A549 (cell line): Measurements from ENCODE around the gene BCL2L1. TPM values are rescaled to one million over a fixed set of nuclear protein-coding genes. Genes with fewer than 3 reads are reported as not detected.

Experiments used
- ATAC-seq, 2 experiments: fragments of 200-7000 bp in 1 of 2; fragments of >200 bp in 1 of 2; cut with Nextera tagmentation in 1 of 2; cut with Tn5 transposase in 1 of 2; 3 replicates each; pipeline versions ENCODE4 v1.8.0 to v1.9.1; 2018 to 2020; ENCODE audit warnings: mild to moderate bottlenecking in 1 of 2, moderate library complexity in 1 of 2
- CTCF ChIA-PET: fragments of 300-600 bp; sonication (Branson Sonifier 250); formaldehyde crosslinking; extraction: SDS; loops from one replicate; lab custom pipeline; 2021; ENCODE audit warnings: antibody characterized with exemption, inconsistent platforms; lab: Yijun Ruan, JAX
- POLR2A ChIA-PET: fragments of 350-600 bp; formaldehyde crosslinking; extraction: SDS; loops from one replicate; lab custom pipeline; 2021; ENCODE audit warnings: antibody characterized with exemption, inconsistent platforms; lab: Yijun Ruan, JAX
- DNase-seq, 2 experiments: peaks; one replicate each; pipeline versions ENCODE4 v3.0.0 to v3.0.0-alpha.2; 2011 to 2016; ENCODE audit warnings: low read depth in 1 of 2, low spot score in 1 of 2
- FAIRE-seq: peaks from 2 replicates; lab custom pipeline; 2011; peaks lifted over from hg19 to GRCh38; lab: Jason Lieb, UNC
- H3K27ac ChIP-seq, 2 experiments: fragments of >200 bp; sonication (Bioruptor Twin); formaldehyde crosslinking; 3 replicates each; pipeline ENCODE4 v1.5.1; 2016 to 2017
- H3K4me1 ChIP-seq: fragments of >200 bp; sonication (Bioruptor Twin); formaldehyde crosslinking; 3 replicates; pipeline ENCODE4 v1.6.1; 2016
- H3K4me2 ChIP-seq: fragments of >200 bp; sonication (Bioruptor Twin); formaldehyde crosslinking; 3 replicates; pipeline ENCODE4 v1.6.1; 2016
- H3K4me3 ChIP-seq: fragments of >200 bp; sonication (Bioruptor Twin); formaldehyde crosslinking; 3 replicates; pipeline ENCODE4 v1.5.1; 2016
- H3K9me3 ChIP-seq: fragments of >200 bp; sonication (Bioruptor Twin); formaldehyde crosslinking; 3 replicates; pipeline ENCODE4 v1.6.1; 2016
- BHLHE40 ChIP-seq: IDR thresholded peaks from 2 replicates; pipeline ENCODE4 v1.6.1; 2012; ENCODE audit warnings: low read depth, low read length, inconsistent platforms
- CEBPB ChIP-seq, 2 experiments: fragments of >200 bp in 1 of 2; sonication (Bioruptor Twin) in 1 of 2; formaldehyde crosslinking in 1 of 2; IDR thresholded peaks; 2 replicates each; pipeline ENCODE4 v1.6.1; 2012 to 2016
- CHD4 ChIP-seq: fragments of 200-600 bp; sonication (generic); IDR thresholded peaks from 2 replicates; pipeline ENCODE4 v1.6.1; 2016; ENCODE audit warnings: antibody characterized with exemption, mild to moderate bottlenecking, borderline replicate concordance
- EHF ChIP-seq: fragments of 250-450 bp; sonication (Bioruptor Pico); IDR thresholded peaks from 2 replicates; pipeline ENCODE4 v1.5.0; 2020; ENCODE audit warnings: mild to moderate bottlenecking
- ESRRA ChIP-seq: fragments of 150-350 bp; IDR thresholded peaks from 2 replicates; pipeline ENCODE4 v1.6.1; 2014; ENCODE audit warnings: mild to moderate bottlenecking, low read length, borderline replicate concordance
- FOXS1 ChIP-seq: fragments of 250-450 bp; sonication (Bioruptor Pico); IDR thresholded peaks from 2 replicates; pipeline ENCODE4 v1.5.0; 2020; ENCODE audit warnings: mild to moderate bottlenecking, moderate library complexity
- GATA3 ChIP-seq: IDR thresholded peaks from 2 replicates; pipeline ENCODE4 v1.6.1; 2012; ENCODE audit warnings: borderline replicate concordance
- HES2 ChIP-seq: fragments of >200 bp; sonication (Bioruptor Twin); formaldehyde crosslinking; IDR thresholded peaks from 2 replicates; pipeline ENCODE4 v1.6.1; 2016
- HOXB13 ChIP-seq: fragments of 250-450 bp; sonication (Bioruptor Pico); IDR thresholded peaks from 2 replicates; pipeline ENCODE4 v1.5.0; 2020; ENCODE audit warnings: low read depth, mild to moderate bottlenecking, moderate library complexity
- KDM1A ChIP-seq: fragments of 200-600 bp; sonication (generic); IDR thresholded peaks from 2 replicates; pipeline ENCODE4 v1.6.1; 2016; ENCODE audit warnings: low read depth, mild to moderate bottlenecking
- KDM5A ChIP-seq: fragments of 200-600 bp; sonication (generic); IDR thresholded peaks from 2 replicates; pipeline ENCODE4 v1.6.1; 2016; ENCODE audit warnings: antibody characterized with exemption, mild to moderate bottlenecking
- MAFK ChIP-seq: fragments of 450-650 bp; IDR thresholded peaks from 2 replicates; pipeline ENCODE4 v1.6.1; 2014; ENCODE audit not compliant: partially characterized antibody
- NPAS2 ChIP-seq: fragments of 250-450 bp; sonication (Bioruptor Pico); IDR thresholded peaks from 2 replicates; pipeline ENCODE4 v1.8.0; 2022; ENCODE audit warnings: mild to moderate bottlenecking, moderate library complexity, borderline replicate concordance
- NR3C1 ChIP-seq: fragments of >200 bp; sonication (Bioruptor Twin); formaldehyde crosslinking; IDR thresholded peaks from 3 replicates; pipeline ENCODE4 v1.6.1; 2017
- PHF8 ChIP-seq: fragments of 200-600 bp; sonication (generic); IDR thresholded peaks from 2 replicates; pipeline ENCODE4 v1.6.1; 2016; ENCODE audit warnings: low read depth, mild to moderate bottlenecking, antibody characterized with exemption, moderate library complexity, borderline replicate concordance
- RAD21 ChIP-seq, 2 experiments: fragments of >200 bp in 1 of 2; sonication (Bioruptor Twin) in 1 of 2; formaldehyde crosslinking in 1 of 2; IDR thresholded peaks in 1 of 2; conservative IDR thresholded peaks in 1 of 2; 2 replicates in 1 of 2; 3 replicates in 1 of 2; pipeline ENCODE4 v1.6.1; 2012 to 2018; ENCODE audit warnings: inconsistent platforms in 1 of 2
- RARB ChIP-seq: fragments of 250-450 bp; sonication (Bioruptor Pico); IDR thresholded peaks from 2 replicates; pipeline ENCODE4 v1.8.0; 2021; ENCODE audit warnings: mild to moderate bottlenecking, moderate library complexity
- RFX5 ChIP-seq: fragments of 450-650 bp; IDR thresholded peaks from 2 replicates; pipeline ENCODE4 v1.7.1; 2014; ENCODE audit warnings: antibody characterized with exemption, mild to moderate bottlenecking, moderate library complexity
- SMC3 ChIP-seq: fragments of >200 bp; sonication (Bioruptor Twin); formaldehyde crosslinking; IDR thresholded peaks from 3 replicates; pipeline ENCODE4 v1.6.1; 2018; ENCODE audit warnings: inconsistent platforms
- TFCP2L1 ChIP-seq: fragments of 250-450 bp; sonication (Bioruptor Pico); IDR thresholded peaks from 2 replicates; pipeline ENCODE4 v1.5.0; 2021; ENCODE audit warnings: mild to moderate bottlenecking
- ZNF302 ChIP-seq: fragments of 250-450 bp; sonication (Bioruptor Pico); IDR thresholded peaks from 2 replicates; pipeline ENCODE4 v1.9.0; 2021; ENCODE audit warnings: inconsistent platforms, mild to moderate bottlenecking, moderate library complexity
- WGBS: methylation state at CpG from one replicate; pipeline ENCODE4 v1.1.6; 2017; ENCODE audit errors: missing lambda C conversion rate; 5-methylcytosine and 5-hydroxymethylcytosine counted together
- polyA plus RNA-seq, 4 experiments: library from polyadenylated mRNA; depleted of rRNA in 3 of 4; stranded (reverse); fragments of >200 nt; fragmentation: RNase III in 1 of 4; extraction: RNeasy Plus Mini Kit Qiagen cat#74134 plus additional on column Dnase treatment in 1 of 4; gene quantifications; 2 replicates in 3 of 4; 3 replicates in 1 of 4; pipeline ENCODE4 v1.2.3, GENCODE V29; 2011 to 2017
- TF ChIP-seq, protein P1 (sequence below): IDR thresholded peaks from 2 replicates; pipeline ENCODE4 v1.6.1; 2012; ENCODE audit warnings: low read depth, borderline replicate concordance
- TF ChIP-seq, protein P2 (sequence below): fragments of 250-450 bp; sonication (Bioruptor Pico); IDR thresholded peaks from 2 replicates; pipeline ENCODE4 v1.5.0; 2020; ENCODE audit warnings: low read depth, mild to moderate bottlenecking, moderate library complexity
- TF ChIP-seq, protein P3 (sequence below): IDR thresholded peaks from 2 replicates; pipeline ENCODE4 v1.6.1; 2012

Gene BCL2L1
- polyA plus RNA-seq, 2 of the 4 experiments (the other 2 are of a cell fraction), result 154 to 178 TPM

DNA sequence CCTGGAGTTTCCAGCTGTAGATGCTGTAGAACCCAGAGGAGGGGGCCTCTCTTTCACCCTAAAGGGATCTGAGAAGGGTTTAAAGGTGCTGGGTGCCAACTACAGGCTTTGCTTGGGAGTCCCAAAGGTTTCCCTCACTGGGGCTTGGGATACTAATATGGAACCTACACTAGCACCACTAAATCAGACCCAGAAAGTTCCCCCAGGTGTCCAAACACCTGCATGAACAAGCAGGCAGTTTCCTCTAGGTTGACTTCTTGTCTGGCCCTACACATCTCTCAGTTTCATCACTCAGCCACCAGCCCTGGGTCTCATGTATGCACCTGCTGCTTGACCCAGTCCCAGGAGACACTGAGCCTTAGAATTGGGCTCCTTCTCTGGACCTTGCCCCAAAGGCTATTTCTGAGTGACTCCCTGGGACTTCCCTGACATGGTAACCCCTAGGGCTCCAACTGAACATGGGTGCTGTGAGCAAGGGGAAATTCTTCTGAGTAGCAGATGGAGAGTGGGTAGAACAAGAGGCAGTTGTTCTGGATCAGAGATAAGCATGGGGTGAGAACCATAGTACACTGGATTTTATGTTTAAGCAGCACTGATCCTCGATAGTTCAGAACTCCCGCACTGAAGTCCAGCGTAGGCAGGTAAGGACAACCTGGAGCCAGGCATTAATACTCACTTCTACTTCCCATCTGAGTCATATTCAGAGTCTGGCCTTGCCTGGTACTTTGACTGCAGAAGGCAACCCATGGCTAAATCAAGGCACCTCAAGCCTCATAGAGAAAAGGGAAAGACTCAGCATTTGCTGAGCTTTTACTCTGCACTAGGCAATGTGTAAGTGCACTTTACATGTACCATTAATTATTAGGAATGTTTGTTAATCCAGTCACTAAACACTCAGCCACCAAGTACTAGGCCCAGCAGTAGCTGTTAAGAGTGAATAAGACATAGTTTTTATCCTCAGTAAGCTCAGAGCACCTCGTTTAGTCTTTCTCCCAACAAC is 16.8 kb downstream of the BCL2L1 start:
- Histone ChIP-seq H3K9me3 (no peaks in the 10 kb centered on the region), H3K4me1 (peaks cover 95% of the 10 kb centered on the region), H3K4me2 (peak overlapping the region; percentile 69), H3K27ac (peak overlapping the region; percentile 89 to 95), H3K4me3 (peak overlapping the region; percentile 16; the same call in 1 of the 3 replicates)
- ChIA-PET POLR2A (interaction anchor here (1.2 to 3.4 kb wide), 5 partner anchors 9 to 44 kb away, joined by 4 to 30 read pairs (median 8); partner anchors contain the start of genes BCL2L1 and TPX2), CTCF (interaction anchor here (0.7 to 12.5 kb wide), 8 partner anchors 8 to 93 kb away, joined by 3 to 167 read pairs (median 6); partner anchors contain the start of gene BCL2L1)
- FAIRE-seq (no peak), ATAC-seq (0 out of 6 replicates have a peak, but pooled peaks of 1 of the 2 experiments have one; percentile 5), DNase-seq (no peak)
- TF ChIP-seq SMC3, result no peak
- TF ChIP-seq NR3C1, result no peak
- TF ChIP-seq EHF (CRISPR knock-in tag), result 0 out of 2 replicates have a peak, but pooled peaks have one; percentile 29
- no peak for TF ChIP-seq ESRRA
- no peak for TF ChIP-seq PHF8
- TF ChIP-seq HOXB13 (CRISPR knock-in tag), result peak; percentile 34; the same call in 1 of the 2 replicates
- no peak for TF ChIP-seq CEBPB (IDR thresholded peaks at IDR 0.05)
- WGBS, result 72% methylated on average over 4 of the region's 4 CpGs

DNA sequence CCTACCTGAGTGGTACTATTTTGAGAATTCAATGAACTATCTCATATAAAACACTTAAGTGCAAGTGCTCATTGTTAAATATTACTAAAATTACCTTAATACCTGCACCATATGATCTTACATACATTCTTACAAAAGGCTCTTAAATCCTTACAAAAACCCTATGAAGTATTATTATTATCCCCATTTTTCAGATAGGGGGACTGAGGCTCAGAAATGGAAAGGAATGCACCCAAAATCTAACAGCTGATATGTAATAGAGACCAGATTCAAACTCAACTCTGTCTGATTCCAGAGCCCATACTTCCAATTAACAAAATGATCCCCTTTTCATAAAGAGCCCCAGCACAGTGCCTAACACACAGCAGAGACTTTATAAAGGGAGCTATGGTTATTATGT is 17.5 kb downstream of the BCL2L1 start:
- Histone ChIP-seq H3K4me2 (peak overlapping the region; percentile 69), H3K9me3 (no peaks in the 10 kb centered on the region), H3K27ac (peak overlapping the region; percentile 89 to 95), H3K4me1 (peaks cover 95% of the 10 kb centered on the region), H3K4me3 (peak overlapping the region; percentile 11; the same call in 1 of the 3 replicates)
- DNase-seq, result no peak
- CTCF ChIA-PET, result interaction anchor here (0.8 to 12.5 kb wide), 9 partner anchors 8 to 93 kb away, joined by 3 to 167 read pairs (median 6); partner anchors contain the start of gene BCL2L1
- TF ChIP-seq, protein P1, sequence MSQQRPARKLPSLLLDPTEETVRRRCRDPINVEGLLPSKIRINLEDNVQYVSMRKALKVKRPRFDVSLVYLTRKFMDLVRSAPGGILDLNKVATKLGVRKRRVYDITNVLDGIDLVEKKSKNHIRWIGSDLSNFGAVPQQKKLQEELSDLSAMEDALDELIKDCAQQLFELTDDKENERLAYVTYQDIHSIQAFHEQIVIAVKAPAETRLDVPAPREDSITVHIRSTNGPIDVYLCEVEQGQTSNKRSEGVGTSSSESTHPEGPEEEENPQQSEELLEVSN, result no peak
- TF ChIP-seq CHD4 (0 out of 2 replicates have a peak, but pooled peaks have one; percentile 44), KDM1A (peak; percentile 54; the same call in 1 of the 2 replicates)
- FAIRE-seq, result no peak
- no peak for ATAC-seq
- POLR2A ChIA-PET, result interaction anchor here (0.8 to 3.4 kb wide), 12 partner anchors 7 to 145 kb away, joined by 3 to 30 read pairs (median 5); partner anchors contain the start of genes BCL2L1, ID1 and TPX2

- CTCF ChIA-PET, result interaction anchor here (0.8 to 12.5 kb wide), 10 partner anchors 9 to 92 kb away, joined by 3 to 167 read pairs (median 6); partner anchors contain the start of gene BCL2L1
- Histone ChIP-seq H3K4me1 (peaks cover 97% of the 10 kb centered on the region), H3K9me3 (no peaks in the 10 kb centered on the region), H3K27ac (peak overlapping the region; percentile 89 to 95), H3K4me3 (peak overlapping the region; percentile 11; the same call in 1 of the 3 replicates), H3K4me2 (peak overlapping the region; percentile 69)
- FAIRE-seq (peak; percentile 72), DNase-seq (peak; percentile 75 to 96), ATAC-seq (peak; percentile 81 to 88)
- 8% methylated on average over 11 of the region's 11 CpGs for WGBS
- POLR2A ChIA-PET, result interaction anchor here (0.6 to 3.4 kb wide), 13 partner anchors 8 to 144 kb away, joined by 3 to 30 read pairs (median 4); partner anchors contain the start of genes BCL2L1, ID1 and TPX2
- TF ChIP-seq EHF (CRISPR knock-in tag), result peak; percentile 75
- TF ChIP-seq ZNF302 (CRISPR knock-in tag), result peak; percentile 7
- TF ChIP-seq, protein P2, sequence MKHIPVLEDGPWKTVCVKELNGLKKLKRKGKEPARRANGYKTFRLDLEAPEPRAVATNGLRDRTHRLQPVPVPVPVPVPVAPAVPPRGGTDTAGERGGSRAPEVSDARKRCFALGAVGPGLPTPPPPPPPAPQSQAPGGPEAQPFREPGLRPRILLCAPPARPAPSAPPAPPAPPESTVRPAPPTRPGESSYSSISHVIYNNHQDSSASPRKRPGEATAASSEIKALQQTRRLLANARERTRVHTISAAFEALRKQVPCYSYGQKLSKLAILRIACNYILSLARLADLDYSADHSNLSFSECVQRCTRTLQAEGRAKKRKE, result peak; percentile 67
- no peak for TF ChIP-seq KDM5A
- TF ChIP-seq BHLHE40, result no peak
- TF ChIP-seq RAD21 (conservative IDR thresholded peaks at IDR 0.05 in 1 of 2, IDR thresholded peaks at IDR 0.05 in 1 of 2), result peak; percentile 16 to 36; a peak in 2 of 5 replicates
- peak; percentile 85 for TF ChIP-seq FOXS1 (CRISPR knock-in tag)
- TF ChIP-seq SMC3, result peak; percentile 39; the same call in 1 of the 3 replicates
- peak; percentile 51; the same call in 1 of the 2 replicates for TF ChIP-seq TFCP2L1 (CRISPR knock-in tag)
- TF ChIP-seq HES2, result 0 out of 2 replicates have a peak, but pooled peaks have one; percentile 33
- no peak for TF ChIP-seq NPAS2 (CRISPR knock-in tag)
- TF ChIP-seq, protein P3, sequence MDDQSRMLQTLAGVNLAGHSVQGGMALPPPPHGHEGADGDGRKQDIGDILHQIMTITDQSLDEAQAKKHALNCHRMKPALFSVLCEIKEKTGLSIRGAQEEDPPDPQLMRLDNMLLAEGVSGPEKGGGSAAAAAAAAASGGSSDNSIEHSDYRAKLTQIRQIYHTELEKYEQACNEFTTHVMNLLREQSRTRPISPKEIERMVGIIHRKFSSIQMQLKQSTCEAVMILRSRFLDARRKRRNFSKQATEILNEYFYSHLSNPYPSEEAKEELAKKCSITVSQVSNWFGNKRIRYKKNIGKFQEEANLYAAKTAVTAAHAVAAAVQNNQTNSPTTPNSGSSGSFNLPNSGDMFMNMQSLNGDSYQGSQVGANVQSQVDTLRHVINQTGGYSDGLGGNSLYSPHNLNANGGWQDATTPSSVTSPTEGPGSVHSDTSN, result peak; percentile 64; the same call in 1 of the 2 replicates
- TF ChIP-seq HOXB13 (CRISPR knock-in tag), result peak; percentile 17
- TF ChIP-seq RARB, result no peak; the same call in 1 of the 2 replicates
- TF ChIP-seq RFX5, result no peak
- TF ChIP-seq MAFK, result peak; percentile 4
- TF ChIP-seq GATA3, result peak; percentile 97
Measured at GRCh38 chr20:31704225-31705119, 18.2 kb downstream of the BCL2L1 start.
